Endodermal cell (in vitro differentiated cells): ENCODE data around the gene CPSF7. TPM values are rescaled to one million over a fixed set of nuclear protein-coding genes. Genes with fewer than 3 reads are reported as not detected.

Experiments used
- DNase-seq: peaks from one replicate; pipeline ENCODE4 v3.0.0-alpha.2; 2017
- H3K27ac ChIP-seq: 2 replicates; pipeline ENCODE4 v1.5.1; 2013; ENCODE audit warnings: mild to moderate bottlenecking, low read depth, low read length, moderate library complexity
- H3K27me3 ChIP-seq: 2 replicates; pipeline ENCODE4 v1.6.1; 2013; ENCODE audit warnings: mild to moderate bottlenecking, low read length, moderate library complexity; ENCODE audit not compliant: insufficient read depth, control insufficient read depth, poor library complexity, severe bottlenecking
- H3K36me3 ChIP-seq: 2 replicates; pipeline ENCODE4 v1.7.0; 2013; ENCODE audit warnings: mild to moderate bottlenecking, low read length, moderate library complexity; ENCODE audit not compliant: control insufficient read depth, insufficient read depth
- H3K4me1 ChIP-seq: one replicate; pipeline ENCODE4 v1.7.0; 2013; ENCODE audit warnings: low read length; ENCODE audit not compliant: control insufficient read depth, insufficient read depth
- H3K4me3 ChIP-seq: 2 replicates; pipeline ENCODE4 v1.5.1; 2013; ENCODE audit warnings: mild to moderate bottlenecking, low read length, moderate library complexity
- H3K9ac ChIP-seq: 2 replicates; pipeline ENCODE4 v1.6.1; 2013; ENCODE audit warnings: mild to moderate bottlenecking, low read length, moderate library complexity; ENCODE audit not compliant: poor library complexity, severe bottlenecking; ENCODE audit errors: extremely low read depth
- H3K9me3 ChIP-seq: 2 replicates; pipeline ENCODE4 v1.6.1; 2013; ENCODE audit warnings: mild to moderate bottlenecking, low read length, moderate library complexity; ENCODE audit not compliant: control insufficient read depth
- H3K27ac Mint-ChIP-seq: 2 replicates; pipeline ENCODE4 v1.8.0; 2020; ENCODE audit warnings: mixed read lengths
- H3K27me3 Mint-ChIP-seq: 2 replicates; pipeline ENCODE4 v1.8.0; 2021; ENCODE audit warnings: mild to moderate bottlenecking, mixed read lengths; ENCODE audit not compliant: insufficient read depth
- H3K36me3 Mint-ChIP-seq: 2 replicates; pipeline ENCODE4 v1.8.0; 2020; ENCODE audit warnings: low read depth, mixed read lengths
- H3K4me1 Mint-ChIP-seq: 2 replicates; pipeline ENCODE4 v1.8.0; 2020; ENCODE audit warnings: mixed read lengths
- H3K4me3 Mint-ChIP-seq: 2 replicates; pipeline ENCODE4 v1.8.0; 2020; ENCODE audit warnings: mild to moderate bottlenecking, moderate library complexity, mixed read lengths
- H3K9me3 Mint-ChIP-seq: 2 replicates; pipeline ENCODE4 v1.8.0; 2020; ENCODE audit warnings: mild to moderate bottlenecking, mixed read lengths
- CTCF ChIP-seq: fragments of 200-600 bp; sonication (generic); conservative IDR thresholded peaks from 2 replicates; pipeline ENCODE4 v1.5.0; 2021; ENCODE audit warnings: antibody characterized with exemption, mild to moderate bottlenecking
- WGBS, 2 experiments: methylation state at CpG; one replicate each; pipeline versions ENCODE4 v1.1.5 to v1.1.7; 2013; ENCODE audit warnings: missing lambda C conversion rate in 2 of 2, mixed read lengths in 1 of 2; ENCODE audit not compliant: insufficient coverage in 1 of 2, insufficient read length in 1 of 2; 5-methylcytosine and 5-hydroxymethylcytosine counted together
- total RNA-seq, 2 donors: library from RNA; stranded (reverse); fragmentation: NEBNext Ultra II Directional in 1 of 2; extraction: Animal tissue kit (Norgen Biotek cat#: 25700) in 1 of 2; gene quantifications; 2 replicates in 1 of 2; 3 replicates in 1 of 2; pipeline ENCODE4 v1.2.1, GENCODE V29; 2021

The CPSF7 gene
- total RNA-seq, 2 donors from 2014 or later = 108 to 117 TPM

- H3K27me3 Mint-ChIP-seq = no peaks in the 10 kb centered on the region
- H3K4me3 Mint-ChIP-seq = no peak overlapping the region
- WGBS, 2 experiments = 91 to 94% methylated on average over 14 to 15 of the region's 15 CpGs
Observed at GRCh38 chr11:61353131-61354067, 76.4 kb downstream of the CPSF7 start.

More at GRCh38 chr11:61353131-61354067, 76.4 kb downstream of the CPSF7 start:
- Histone ChIP-seq H3K9ac (no peak overlapping the region), H3K27ac (no peak overlapping the region), H3K36me3 (no peaks in the 10 kb centered on the region), H3K9me3 (no peaks in the 10 kb centered on the region), H3K4me1 (no peaks in the 10 kb centered on the region), H3K27me3 (no peaks in the 10 kb centered on the region), H3K4me3 (no peak overlapping the region)
- Mint-ChIP-seq H3K27ac (no peak overlapping the region), H3K9me3 (no peaks in the 10 kb centered on the region), H3K36me3 (peaks cover 18% of the 10 kb centered on the region), H3K4me1 (no peaks in the 10 kb centered on the region)
- DNase-seq = no peak
- TF ChIP-seq CTCF = no peak

Other genes with a start within 250 kb of the CPSF7 start
- not detected for gene PGA3, start 226.5 kb downstream of the CPSF7 start, total RNA-seq
- under 1 TPM in 1 of 2 donors, not detected in 1; 0.62 TPM for gene PGA4, start 207.6 kb downstream of the CPSF7 start, total RNA-seq
- under 1 TPM; 0.75 to 0.93 TPM for gene PGA5, start 188.8 kb downstream of the CPSF7 start, total RNA-seq
- gene VWCE, start 134.7 kb downstream of the CPSF7 start, total RNA-seq = 10 to 100 TPM in 1 of 2 donors, 1 to 10 TPM in 1; 7.2 to 13.3 TPM
- 100 to 1,000 TPM; 244 to 251 TPM for gene DDB1, start 96.9 kb downstream of the CPSF7 start, total RNA-seq
- gene TKFC, start 96.7 kb downstream of the CPSF7 start, total RNA-seq = 100 to 1,000 TPM in 1 of 2 donors, 10 to 100 TPM in 1; 93.7 to 116 TPM
- gene CYB561A3, start 68.1 kb downstream of the CPSF7 start, total RNA-seq = 10 to 100 TPM; 17.3 to 22.8 TPM
- gene TMEM138, start 67.6 kb downstream of the CPSF7 start, total RNA-seq = 10 to 100 TPM; 26.5 to 29.3 TPM
- 10 to 100 TPM; 22.6 to 26.6 TPM for gene TMEM216, start 37.4 kb downstream of the CPSF7 start, total RNA-seq
- 10 to 100 TPM; 41.4 to 45.4 TPM for gene SDHAF2, start 149 bp upstream of the CPSF7 start, total RNA-seq
- under 1 TPM; 0.11 to 0.69 TPM for gene LRRC10B, start 78.8 kb upstream of the CPSF7 start, total RNA-seq
- gene SYT7, start 151.1 kb upstream of the CPSF7 start, total RNA-seq = 1 to 10 TPM; 2.0 to 3.4 TPM